Measurements from ENCODE around the gene SMAD4. TPM values are rescaled to one million over a fixed set of nuclear protein-coding genes. Genes with fewer than 3 reads are reported as not detected.
A peak's percentile ranks its signal among the peaks of the same experiment; 100 is the strongest.

Gene SMAD4
- total and polyA plus RNA-seq, 2 donors (not counting 3 experiments of a cell fraction or from before 2014, with no cell fraction given), result 63.5 to 82.8 TPM

- Histone ChIP-seq H3K36me3 (ENCODE audit: control insufficient read depth in 2 of 2, extremely low read depth in 1 of 2, insufficient read depth in 2 of 2, low read length in 2 of 2) (no peaks in the 10 kb centered on the region), H3K9me1 (replicated peaks; ENCODE audit: control insufficient read depth, extremely low read depth, insufficient read depth, low read length) (no peaks in the 10 kb centered on the region), H3K9me3 (replicated peaks; ENCODE audit: control insufficient read depth, insufficient read depth, low read length) (no peaks in the 10 kb centered on the region), H3K4me1 (ENCODE audit: control insufficient read depth, extremely low read depth, insufficient read depth, low read length) (peaks cover 21% of the 10 kb centered on the region), H4K20me1 (replicated peaks; ENCODE audit: control insufficient read depth, extremely low read depth, insufficient read depth, low read length) (peaks cover 10% of the 10 kb centered on the region), H3K9ac (replicated peaks; ENCODE audit: extremely low read depth, insufficient read depth, low read length) (no peak overlapping the region), H3K4me3 (replicated peaks in 1 of 3; ENCODE audit: insufficient read depth in 1 of 3, low read depth in 1 of 3, low read length in 3 of 3) (no peak overlapping the region), H3K27me3 (ENCODE audit: control insufficient read depth in 2 of 2, insufficient read depth in 2 of 2, low read length in 2 of 2) (no peaks in the 10 kb centered on the region), H3K4me2 (ENCODE audit: insufficient read depth, low read length) (no peak overlapping the region), H2AFZ (ENCODE audit: low read depth, low read length) (no peak overlapping the region), H3K27ac (ENCODE audit: insufficient read depth, low read depth, low read length) (no peak overlapping the region), H3K79me2 (ENCODE audit: control insufficient read depth, insufficient read depth, low read length) (peaks cover 37% of the 10 kb centered on the region)
- TF ChIP-seq CTCF (IDR thresholded peaks at IDR 0.05; ENCODE audit: extremely low read depth in 1 of 2, insufficient read depth in 1 of 2, low read depth in 1 of 2, low read length in 2 of 2) (no peak), JUN (IDR thresholded peaks at IDR 0.05; ENCODE audit: borderline replicate concordance, insufficient read depth, insufficient read length, low read depth) (no peak), MAX (IDR thresholded peaks at IDR 0.05; ENCODE audit: insufficient read depth, insufficient read length) (no peak), POLR2AphosphoS5 (IDR thresholded peaks at IDR 0.05; ENCODE audit: insufficient read depth, low read depth, low read length) (no peak), GATA2 (IDR thresholded peaks at IDR 0.05; ENCODE audit: insufficient read depth, insufficient read length, low read depth, low read length) (no peak), POLR2A (IDR thresholded peaks at IDR 0.05; ENCODE audit: low read depth, low read length) (no peak), EZH2 (IDR thresholded peaks at IDR 0.05; ENCODE audit: borderline replicate concordance, low read depth, low read length, severe bottlenecking) (no peak), MYC (IDR thresholded peaks at IDR 0.05; ENCODE audit: low read depth, low read length) (no peak), FOS (IDR thresholded peaks at IDR 0.05; ENCODE audit: borderline replicate concordance, insufficient read depth, low read length) (no peak)
- FAIRE-seq, result peak; percentile 4
- intact Hi-C loops (cut with micrococcal nuclease) (no loop called here), dilution Hi-C loops (cut with MboI; ENCODE audit: extremely low pct_ligation_motif_present, low sequenced_read_pairs) (no loop called here)
- BruUV-seq (replicated peaks), result no TSS peak
- ChIA-PET CTCF (interaction anchor here (1.4 kb wide), 1 partner anchor 29 kb away, joined by 3 read pairs; no protein-coding TSS in a partner anchor), POLR2A (no interaction called here)
- no peak for DNase-seq (ENCODE audit: low read depth, low spot score)
Observed at GRCh38 chr18:51028201-51028805, 1.7 kb upstream of the SMAD4 start.
